Stomach (tissue), 4 donors: ENCODE measurements around the gene FZD7.

Experiments
- CTCF ChIP-seq, 7 experiments: fragments of 450-650 bp in 4 of 7; fragments of 200-600 bp in 3 of 7; sonication (generic) in 3 of 7; IDR thresholded peaks; one replicate each; pipeline ENCODE4 v1.5.1; 2016 to 2019; ENCODE audit warnings: antibody characterized with exemption in 7 of 7, control low read depth in 2 of 7, mild to moderate bottlenecking in 1 of 7
- POLR2A ChIP-seq, 4 donors: fragments of 450-650 bp; IDR thresholded peaks; one replicate each; pipeline ENCODE4 v1.6.1; 2016; ENCODE audit warnings: antibody characterized with exemption in 4 of 4, control low read depth in 2 of 4, mild to moderate bottlenecking in 1 of 4, moderate library complexity in 1 of 4
- POLR2AphosphoS5 ChIP-seq, 3 donors: sonication (generic); formaldehyde crosslinking; IDR thresholded peaks; one replicate each; pipeline ENCODE4 v1.6.1; 2016; ENCODE audit warnings: antibody characterized with exemption in 3 of 3

GRCh38 chr2:201992960-201993359, 40.7 kb upstream of the FZD7 start:
- TF ChIP-seq CTCF (IDR thresholded peaks at IDR 0.05) (no peak), POLR2AphosphoS5 (IDR thresholded peaks at IDR 0.05) (no peak), POLR2A (IDR thresholded peaks at IDR 0.05) (no peak)
